BJ (cell line): ENCODE results near the gene ARVCF. TPM values are rescaled to one million over a fixed set of nuclear protein-coding genes. Genes with fewer than 3 reads are reported as not detected.

Experiments
- CTCF ChIA-PET: fragments of 350-600 bp; formaldehyde crosslinking; extraction: SDS; loops from one replicate; lab custom pipeline; 2021; ENCODE audit warnings: antibody characterized with exemption, inconsistent platforms; lab: Yijun Ruan, JAX
- POLR2A ChIA-PET: fragments of 300-600 bp; sonication (Branson Sonifier 250); formaldehyde crosslinking; extraction: SDS; loops from one replicate; lab custom pipeline; 2021; ENCODE audit warnings: antibody characterized with exemption; lab: Charles Lee
- DNase-seq: peaks from one replicate; pipeline ENCODE4 v3.0.0-alpha.2; 2011; ENCODE audit warnings: low read depth
- H3K27me3 ChIP-seq: 2 replicates; pipeline ENCODE4 v1.6.0; 2011; ENCODE audit warnings: low read length; ENCODE audit not compliant: control insufficient read depth, insufficient read depth
- H3K36me3 ChIP-seq: 2 replicates; pipeline ENCODE4 v1.5.1; 2011; ENCODE audit warnings: low read length; ENCODE audit not compliant: control insufficient read depth, insufficient read depth
- H3K4me3 ChIP-seq: 2 replicates; pipeline ENCODE4 v1.5.1; 2011; ENCODE audit warnings: low read depth, mild to moderate bottlenecking, control low read depth, low read length
- polyA plus RNA-seq: library from polyadenylated mRNA; depleted of rRNA; stranded (reverse); fragments of >200 nt; gene quantifications from 2 replicates; pipeline ENCODE4 v1.2.3, GENCODE V29; 2011
- TF ChIP-seq, protein P1 (sequence below): IDR thresholded peaks from 2 replicates; pipeline ENCODE4 v1.5.1; 2011; ENCODE audit warnings: low read depth, mild to moderate bottlenecking, control low read depth, inconsistent platforms, low read length, moderate library complexity; ENCODE audit not compliant: insufficient read depth

Gene ARVCF
- polyA plus RNA-seq, 1 experiment: 3.8 TPM

DNA sequence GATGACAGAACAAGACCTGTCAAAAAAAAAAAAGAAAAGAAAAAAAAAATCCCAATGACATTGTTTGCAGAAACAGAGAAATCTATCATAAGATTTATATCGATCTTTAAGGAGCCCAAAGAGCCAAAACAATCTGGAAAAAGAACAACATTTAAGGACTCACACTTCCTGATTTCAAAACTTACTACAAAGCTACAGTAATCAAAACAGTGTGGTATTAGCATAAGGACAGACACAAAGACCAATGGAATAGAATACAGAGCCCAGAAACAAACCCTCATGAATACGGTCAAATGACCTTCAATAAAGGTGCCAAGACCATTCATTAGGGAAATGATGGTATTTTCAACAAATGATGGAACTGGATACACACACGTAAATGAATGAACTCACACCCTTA, 12.2 kb downstream of the ARVCF start:
- DNase-seq: no peak
- ChIA-PET POLR2A (no interaction called here), CTCF (interaction anchor here (0.6 kb wide), 1 partner anchor 243 kb away, joined by 4 read pairs; no protein-coding TSS in a partner anchor)
- Histone ChIP-seq H3K4me3 (no peak overlapping the region), H3K36me3 (no peaks in the 10 kb centered on the region), H3K27me3 (no peaks in the 10 kb centered on the region; the same call in 1 of the 2 replicates)
- TF ChIP-seq, protein P1, sequence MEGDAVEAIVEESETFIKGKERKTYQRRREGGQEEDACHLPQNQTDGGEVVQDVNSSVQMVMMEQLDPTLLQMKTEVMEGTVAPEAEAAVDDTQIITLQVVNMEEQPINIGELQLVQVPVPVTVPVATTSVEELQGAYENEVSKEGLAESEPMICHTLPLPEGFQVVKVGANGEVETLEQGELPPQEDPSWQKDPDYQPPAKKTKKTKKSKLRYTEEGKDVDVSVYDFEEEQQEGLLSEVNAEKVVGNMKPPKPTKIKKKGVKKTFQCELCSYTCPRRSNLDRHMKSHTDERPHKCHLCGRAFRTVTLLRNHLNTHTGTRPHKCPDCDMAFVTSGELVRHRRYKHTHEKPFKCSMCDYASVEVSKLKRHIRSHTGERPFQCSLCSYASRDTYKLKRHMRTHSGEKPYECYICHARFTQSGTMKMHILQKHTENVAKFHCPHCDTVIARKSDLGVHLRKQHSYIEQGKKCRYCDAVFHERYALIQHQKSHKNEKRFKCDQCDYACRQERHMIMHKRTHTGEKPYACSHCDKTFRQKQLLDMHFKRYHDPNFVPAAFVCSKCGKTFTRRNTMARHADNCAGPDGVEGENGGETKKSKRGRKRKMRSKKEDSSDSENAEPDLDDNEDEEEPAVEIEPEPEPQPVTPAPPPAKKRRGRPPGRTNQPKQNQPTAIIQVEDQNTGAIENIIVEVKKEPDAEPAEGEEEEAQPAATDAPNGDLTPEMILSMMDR: no peak

DNA sequence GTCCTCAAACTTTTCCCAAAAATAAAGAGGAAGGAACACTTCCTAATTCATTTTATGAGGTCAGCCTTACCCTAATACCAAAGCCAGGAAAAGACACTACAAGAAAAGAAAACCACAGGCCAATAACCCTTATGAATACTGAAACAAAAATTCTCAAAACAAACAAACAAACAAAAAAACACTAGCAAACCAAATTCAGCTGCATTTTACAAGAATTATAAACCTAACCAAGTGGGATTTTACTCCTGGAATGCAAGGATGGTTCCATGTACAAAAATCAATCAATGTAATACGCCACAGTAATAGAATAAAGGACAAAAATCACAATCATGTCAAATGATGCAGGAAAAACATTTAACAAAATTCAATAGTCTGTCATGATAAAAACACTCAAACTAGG, 13.3 kb downstream of the ARVCF start:
- TF ChIP-seq, protein P1: no peak
- no peak for DNase-seq
- Histone ChIP-seq H3K27me3 (no peaks in the 10 kb centered on the region; the same call in 1 of the 2 replicates), H3K36me3 (no peaks in the 10 kb centered on the region), H3K4me3 (no peak overlapping the region)
- POLR2A ChIA-PET: no interaction called here
- CTCF ChIA-PET: interaction anchor here (2.1 kb wide), 1 partner anchor 10 kb away, joined by 6 read pairs; no protein-coding TSS in a partner anchor

DNA sequence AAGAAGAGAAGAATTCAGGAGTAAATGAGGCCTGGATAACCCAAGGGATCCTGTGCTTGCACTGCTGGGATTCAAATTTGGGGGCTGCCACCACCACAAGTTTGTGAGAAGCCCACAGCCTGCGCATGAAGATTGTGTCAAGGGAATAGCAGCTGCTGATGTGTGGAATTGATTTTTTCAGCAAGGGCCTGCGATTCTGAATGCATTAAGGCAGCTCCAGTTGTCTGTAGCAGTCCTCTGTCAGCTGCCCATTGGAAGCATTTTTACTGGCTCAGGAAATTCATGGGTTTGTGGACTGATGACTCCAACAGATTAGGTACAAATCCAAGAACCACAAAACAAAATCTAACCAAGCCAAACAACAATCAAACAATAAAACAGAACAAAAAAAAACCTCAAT, 14.0 kb downstream of the ARVCF start:
- CTCF ChIA-PET: interaction anchor here (2.1 kb wide), 1 partner anchor 10 kb away, joined by 6 read pairs; no protein-coding TSS in a partner anchor
- no peak for DNase-seq

DNA sequence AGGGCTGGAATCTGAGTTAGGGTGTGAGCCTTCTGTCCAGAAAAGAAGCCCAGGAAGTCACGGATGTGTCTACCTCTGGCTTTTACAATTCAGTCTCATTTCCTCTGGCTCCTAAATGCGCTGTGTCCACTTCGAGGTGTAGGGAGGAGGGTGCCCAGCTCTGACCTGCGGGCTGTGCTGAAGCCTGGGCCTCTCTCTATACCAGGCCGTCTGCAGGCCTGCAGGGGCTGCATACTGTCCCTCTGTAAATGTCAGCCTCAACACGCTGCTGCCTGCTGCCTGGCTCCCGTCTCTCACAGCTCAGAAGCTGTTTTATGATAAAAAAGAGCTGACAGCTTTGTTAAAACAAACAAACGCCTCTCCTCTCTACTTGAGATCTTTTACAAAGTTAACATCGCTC, 14.5 kb downstream of the ARVCF start:
- ChIA-PET POLR2A (no interaction called here), CTCF (interaction anchor here (0.8 to 2.1 kb wide), 2 partner anchors 11 to 32 kb away, joined by 3 to 6 read pairs; no protein-coding TSS in a partner anchor)
- Histone ChIP-seq H3K36me3 (no peaks in the 10 kb centered on the region), H3K4me3 (no peak overlapping the region), H3K27me3 (no peaks in the 10 kb centered on the region; the same call in 1 of the 2 replicates)
- DNase-seq: no peak
- TF ChIP-seq, protein P1: no peak

More for the DNA sequence above, 14.0 kb downstream of the ARVCF start:
- POLR2A ChIA-PET: no interaction called here
- no peaks in the 10 kb centered on the region for H3K36me3 ChIP-seq
- H3K27me3 ChIP-seq: no peaks in the 10 kb centered on the region; the same call in 1 of the 2 replicates
- TF ChIP-seq, protein P1: no peak
- no peak overlapping the region for H3K4me3 ChIP-seq

DNA sequence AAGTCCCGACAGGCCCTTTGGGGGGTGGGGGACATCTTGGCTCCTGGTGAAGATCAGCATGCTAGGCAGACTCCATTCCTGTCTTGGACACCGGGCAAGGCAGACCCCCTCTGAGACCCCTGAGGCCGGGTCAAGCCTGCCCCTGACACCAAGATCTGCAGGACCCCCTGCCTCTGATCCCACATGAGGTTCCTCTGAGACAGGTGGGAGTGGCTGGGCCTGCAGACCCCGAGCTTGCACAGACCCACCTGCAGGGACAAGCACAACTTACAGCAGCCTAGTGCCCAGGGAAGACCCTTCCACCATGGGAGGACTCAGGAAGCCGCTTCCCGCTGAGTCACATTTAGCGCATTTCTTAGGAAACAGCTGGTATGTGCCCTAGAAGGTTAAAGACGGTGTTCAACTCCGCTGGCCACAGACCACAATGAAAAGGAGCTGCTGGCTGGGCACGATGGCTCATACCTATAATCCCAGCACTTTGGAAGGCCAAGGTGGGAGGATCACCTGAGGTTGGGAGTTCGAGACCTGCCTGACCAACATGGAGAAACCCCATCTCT, 15.5 kb downstream of the ARVCF start:
- ChIA-PET POLR2A (no interaction called here), CTCF (interaction anchor here (0.7 to 0.8 kb wide), 2 partner anchors 17 to 31 kb away, joined by 3 read pairs; no protein-coding TSS in a partner anchor)
- TF ChIP-seq, protein P1: no peak
- no peak overlapping the region for H3K4me3 ChIP-seq
- no peak for DNase-seq
- no peaks in the 10 kb centered on the region for H3K36me3 ChIP-seq
- H3K27me3 ChIP-seq: no peaks in the 10 kb centered on the region; the same call in 1 of the 2 replicates
